Heart left ventricle (tissue), 13 donors: ENCODE measurements around the gene SIX5.
A peak's percentile ranks its signal among the peaks of the same experiment; 100 is the strongest.

Experiments used
- POLR2A ChIP-seq, 2 donors: fragments of 450-650 bp; IDR thresholded peaks; one replicate each; pipeline ENCODE4 v1.6.1; 2017; ENCODE audit warnings: antibody characterized with exemption in 2 of 2, mild to moderate bottlenecking in 2 of 2, moderate library complexity in 2 of 2
- TF ChIP-seq, protein P1 (sequence below), 12 donors: fragments of 200-600 bp; sonication (generic) in 4 of 12; IDR thresholded peaks; one replicate each; pipeline versions ENCODE4 v1.5.0 to v1.8.0; 2018 to 2022; ENCODE audit warnings: antibody characterized with exemption in 12 of 12, mild to moderate bottlenecking in 5 of 12
- donor health status: ischemic (EF 13 %, LVEDD 7.1; RV severe dilation, severe dysfunction).
- donor health status: DM: no; HTN: yes; CAD: no.
- donor health status: DM: no; HTN: no; CAD: no.
- donor health status: ischemic (EF 25% LVEDD 6.9; RV normal size, moderate dysfunction).
- donor health status: ischemic (EF 25% LVEDD 5.7; RV mildly dilated, moderate dysfunction).
- donor health status: ischemic (EF 35%, LVEDD 5.7; RV mildly dilated, moderate dysfunction).
- donor health status: nonischemic (EF 11% LVEDD 7.7; RV severe dilation, severe dysfunction).
- donor health status: DM: yes; HTN: yes; CAD: no.
- donor health status: PGD.
- donor health status: ischemic (EF 29% LVEDD 5.4; RV normal size, mild dysfunction).
- donor health status: nonischemic (EF 23%, LVEDD 6.1; RV moderate dilation, normal function).

DNA sequence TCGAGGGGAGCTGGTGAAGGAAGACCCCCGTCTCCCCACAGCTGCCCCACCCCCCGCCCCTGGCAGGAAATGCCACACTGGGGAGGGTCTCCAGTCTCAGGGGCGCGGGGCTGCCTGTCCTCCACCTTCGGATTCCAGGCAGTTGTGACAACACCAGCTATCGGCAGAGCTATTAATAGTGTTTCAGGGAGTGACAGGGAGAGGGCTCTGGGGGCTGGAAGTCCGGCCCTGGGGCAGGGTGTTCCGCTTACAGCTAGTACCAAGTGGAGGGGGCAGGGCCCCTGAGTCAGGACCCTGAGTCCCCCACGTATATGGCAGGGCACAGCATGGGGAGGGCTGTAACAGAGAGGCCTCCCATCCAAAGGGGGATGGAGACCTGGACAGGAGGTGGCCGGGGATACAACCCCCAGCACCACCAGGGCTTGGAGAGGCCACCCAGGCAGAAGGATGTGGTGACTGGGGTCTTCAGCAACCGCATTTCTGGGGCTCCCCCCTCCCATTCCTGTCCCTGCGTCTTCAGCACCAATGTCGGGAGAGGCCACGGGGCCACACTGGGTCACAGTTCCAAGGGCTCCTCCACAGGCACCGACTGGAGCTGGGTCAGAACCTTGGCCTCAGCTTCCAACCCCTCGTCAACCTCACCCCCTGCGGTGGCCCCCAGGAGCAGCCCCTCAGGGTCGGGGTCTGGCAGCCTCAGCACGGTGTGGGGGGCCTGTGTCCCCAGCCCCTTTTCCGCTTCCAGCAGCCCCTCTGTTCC, 3.9 kb downstream of the SIX5 start:
- TF ChIP-seq, protein P1, sequence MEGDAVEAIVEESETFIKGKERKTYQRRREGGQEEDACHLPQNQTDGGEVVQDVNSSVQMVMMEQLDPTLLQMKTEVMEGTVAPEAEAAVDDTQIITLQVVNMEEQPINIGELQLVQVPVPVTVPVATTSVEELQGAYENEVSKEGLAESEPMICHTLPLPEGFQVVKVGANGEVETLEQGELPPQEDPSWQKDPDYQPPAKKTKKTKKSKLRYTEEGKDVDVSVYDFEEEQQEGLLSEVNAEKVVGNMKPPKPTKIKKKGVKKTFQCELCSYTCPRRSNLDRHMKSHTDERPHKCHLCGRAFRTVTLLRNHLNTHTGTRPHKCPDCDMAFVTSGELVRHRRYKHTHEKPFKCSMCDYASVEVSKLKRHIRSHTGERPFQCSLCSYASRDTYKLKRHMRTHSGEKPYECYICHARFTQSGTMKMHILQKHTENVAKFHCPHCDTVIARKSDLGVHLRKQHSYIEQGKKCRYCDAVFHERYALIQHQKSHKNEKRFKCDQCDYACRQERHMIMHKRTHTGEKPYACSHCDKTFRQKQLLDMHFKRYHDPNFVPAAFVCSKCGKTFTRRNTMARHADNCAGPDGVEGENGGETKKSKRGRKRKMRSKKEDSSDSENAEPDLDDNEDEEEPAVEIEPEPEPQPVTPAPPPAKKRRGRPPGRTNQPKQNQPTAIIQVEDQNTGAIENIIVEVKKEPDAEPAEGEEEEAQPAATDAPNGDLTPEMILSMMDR (IDR thresholded peaks at IDR 0.05) = no peak
- peak; percentile 10 to 66 for TF ChIP-seq POLR2A (IDR thresholded peaks at IDR 0.05)
